GM19452 (cell line): ENCODE results near the gene ADAR.
A peak's percentile ranks its signal among the peaks of the same experiment; 100 is the strongest.
"Not testable (repeated sequence)": the region's sequence is repeated elsewhere in the genome, so short reads cannot be mapped to it uniquely, and the experiment has no call there.

Experiments
- ATAC-seq: cut with Tn5 transposase; IDR thresholded peaks from one replicate; pipeline ENCODE4 v1.9.1; 2021; ENCODE audit not compliant: unreplicated experiment

Gene ADAR, protein sequence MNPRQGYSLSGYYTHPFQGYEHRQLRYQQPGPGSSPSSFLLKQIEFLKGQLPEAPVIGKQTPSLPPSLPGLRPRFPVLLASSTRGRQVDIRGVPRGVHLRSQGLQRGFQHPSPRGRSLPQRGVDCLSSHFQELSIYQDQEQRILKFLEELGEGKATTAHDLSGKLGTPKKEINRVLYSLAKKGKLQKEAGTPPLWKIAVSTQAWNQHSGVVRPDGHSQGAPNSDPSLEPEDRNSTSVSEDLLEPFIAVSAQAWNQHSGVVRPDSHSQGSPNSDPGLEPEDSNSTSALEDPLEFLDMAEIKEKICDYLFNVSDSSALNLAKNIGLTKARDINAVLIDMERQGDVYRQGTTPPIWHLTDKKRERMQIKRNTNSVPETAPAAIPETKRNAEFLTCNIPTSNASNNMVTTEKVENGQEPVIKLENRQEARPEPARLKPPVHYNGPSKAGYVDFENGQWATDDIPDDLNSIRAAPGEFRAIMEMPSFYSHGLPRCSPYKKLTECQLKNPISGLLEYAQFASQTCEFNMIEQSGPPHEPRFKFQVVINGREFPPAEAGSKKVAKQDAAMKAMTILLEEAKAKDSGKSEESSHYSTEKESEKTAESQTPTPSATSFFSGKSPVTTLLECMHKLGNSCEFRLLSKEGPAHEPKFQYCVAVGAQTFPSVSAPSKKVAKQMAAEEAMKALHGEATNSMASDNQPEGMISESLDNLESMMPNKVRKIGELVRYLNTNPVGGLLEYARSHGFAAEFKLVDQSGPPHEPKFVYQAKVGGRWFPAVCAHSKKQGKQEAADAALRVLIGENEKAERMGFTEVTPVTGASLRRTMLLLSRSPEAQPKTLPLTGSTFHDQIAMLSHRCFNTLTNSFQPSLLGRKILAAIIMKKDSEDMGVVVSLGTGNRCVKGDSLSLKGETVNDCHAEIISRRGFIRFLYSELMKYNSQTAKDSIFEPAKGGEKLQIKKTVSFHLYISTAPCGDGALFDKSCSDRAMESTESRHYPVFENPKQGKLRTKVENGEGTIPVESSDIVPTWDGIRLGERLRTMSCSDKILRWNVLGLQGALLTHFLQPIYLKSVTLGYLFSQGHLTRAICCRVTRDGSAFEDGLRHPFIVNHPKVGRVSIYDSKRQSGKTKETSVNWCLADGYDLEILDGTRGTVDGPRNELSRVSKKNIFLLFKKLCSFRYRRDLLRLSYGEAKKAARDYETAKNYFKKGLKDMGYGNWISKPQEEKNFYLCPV

DNA sequence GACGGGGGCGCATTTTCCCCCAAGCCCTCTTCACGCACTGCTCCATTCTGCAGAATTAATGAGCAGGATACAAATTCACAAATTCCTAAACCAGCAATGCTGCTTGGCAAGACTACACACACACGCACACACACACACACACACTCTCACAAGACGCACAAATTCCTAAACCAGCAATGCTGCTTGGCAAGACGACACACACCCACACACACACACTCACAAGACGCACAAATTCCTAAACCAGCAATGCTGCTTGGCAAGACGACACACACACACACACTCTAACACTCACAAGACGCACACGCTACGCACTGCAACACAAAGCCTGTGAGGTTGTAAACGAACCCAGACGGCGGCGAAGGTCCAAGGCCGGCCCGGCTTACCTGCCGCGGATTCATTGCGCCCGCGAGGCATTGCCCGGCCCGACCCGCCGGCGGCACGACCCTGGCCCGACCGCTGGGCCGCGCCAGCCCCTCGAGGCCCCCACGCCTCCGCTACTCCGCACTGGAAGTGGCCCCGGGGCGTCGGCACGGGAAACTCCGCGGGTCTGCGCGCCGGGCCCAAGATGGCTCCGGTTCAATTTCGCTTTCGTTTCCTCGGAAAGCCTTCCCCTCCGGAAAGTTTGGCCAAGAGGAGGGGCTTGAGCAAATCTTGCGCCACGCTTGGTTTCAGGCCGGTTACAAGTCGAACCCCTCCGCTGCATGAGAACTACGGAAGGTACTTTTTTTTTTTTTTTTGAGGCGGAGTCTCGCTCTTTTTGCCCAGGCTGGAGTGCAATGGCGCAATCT is at the start of gene ADAR:
TSS of gene ADAR (minus strand) at position 578 of the 788 bp plus-strand sequence. CDS start at position 398, 180 bp downstream.
- peak; percentile 64 for ATAC-seq

GRCh38 chr1:154657556-154657955 is 49.6 kb upstream of the ADAR start:
- ATAC-seq, result no peak

GRCh38 chr1:154652893-154653292 is 44.9 kb upstream of the ADAR start:
- ATAC-seq, result no peak

GRCh38 chr1:154644724-154645123 is 36.7 kb upstream of the ADAR start:
- not testable (repeated sequence) for ATAC-seq

DNA sequence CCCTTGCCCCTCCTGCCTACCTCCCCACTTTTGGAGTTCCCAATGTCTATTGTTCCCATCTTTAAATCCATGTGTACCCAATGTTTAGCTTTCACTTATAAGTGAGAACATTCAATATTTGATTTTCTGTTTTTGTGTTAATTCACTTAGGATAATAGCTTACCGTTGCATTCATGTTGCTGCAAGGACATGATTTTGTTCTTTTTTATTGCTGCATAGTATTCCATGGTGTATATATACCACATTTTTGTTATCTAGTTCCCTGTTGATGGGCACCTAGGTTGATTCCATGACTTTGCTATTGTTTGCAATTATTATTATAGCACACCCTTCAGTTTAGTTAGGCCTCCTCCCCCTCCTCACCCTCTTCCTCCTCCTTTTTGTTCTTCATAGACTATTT is 33.5 kb upstream of the ADAR start:
- no peak for ATAC-seq

DNA sequence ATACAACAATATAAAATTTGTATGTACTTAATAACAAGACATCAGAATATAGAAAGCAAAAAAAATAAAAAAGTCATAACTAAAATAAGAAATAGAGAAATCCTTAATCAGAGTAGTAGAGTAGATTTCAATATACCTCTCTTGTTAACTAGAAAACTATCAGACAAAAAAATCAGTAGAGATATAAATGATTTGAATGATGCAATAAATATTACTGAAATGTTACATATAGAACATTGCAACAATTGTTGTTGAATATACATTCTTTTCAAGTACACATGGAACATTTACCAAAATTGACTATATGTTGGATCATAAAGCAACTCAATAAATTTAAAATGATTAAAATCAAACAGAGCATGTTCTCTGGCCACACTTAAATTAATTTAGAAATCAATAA is 31.9 kb upstream of the ADAR start:
- ATAC-seq, result no peak

DNA sequence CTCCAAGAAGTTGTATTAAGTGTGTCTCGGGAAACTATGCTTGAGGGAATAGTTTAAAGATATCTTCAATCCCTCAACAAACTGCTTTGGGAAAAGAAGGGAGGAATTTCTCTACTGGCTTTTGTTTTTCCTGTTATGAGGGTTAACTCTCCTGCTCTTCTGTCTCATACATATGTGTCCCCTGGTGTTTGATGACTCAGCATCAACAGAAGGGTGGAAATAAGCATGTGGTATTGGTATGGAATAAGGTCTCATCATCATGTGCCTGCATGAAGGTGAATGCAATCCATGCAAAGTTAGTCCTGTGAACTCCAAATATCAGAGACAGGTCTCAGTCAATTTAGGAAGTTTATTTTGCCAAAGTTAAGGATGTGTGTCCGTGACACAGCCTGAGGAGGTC is 27.2 kb upstream of the ADAR start:
- no peak for ATAC-seq

- no peak for ATAC-seq
These were observed 21.7 kb upstream of the ADAR start for GRCh38 chr1:154629675-154630073.

- no peak for ATAC-seq
These were observed 21.2 kb upstream of the ADAR start for GRCh38 chr1:154629061-154629674.

GRCh38 chr1:154628121-154628405 is 20.1 kb upstream of the ADAR start:
- peak; percentile 19 for ATAC-seq

DNA sequence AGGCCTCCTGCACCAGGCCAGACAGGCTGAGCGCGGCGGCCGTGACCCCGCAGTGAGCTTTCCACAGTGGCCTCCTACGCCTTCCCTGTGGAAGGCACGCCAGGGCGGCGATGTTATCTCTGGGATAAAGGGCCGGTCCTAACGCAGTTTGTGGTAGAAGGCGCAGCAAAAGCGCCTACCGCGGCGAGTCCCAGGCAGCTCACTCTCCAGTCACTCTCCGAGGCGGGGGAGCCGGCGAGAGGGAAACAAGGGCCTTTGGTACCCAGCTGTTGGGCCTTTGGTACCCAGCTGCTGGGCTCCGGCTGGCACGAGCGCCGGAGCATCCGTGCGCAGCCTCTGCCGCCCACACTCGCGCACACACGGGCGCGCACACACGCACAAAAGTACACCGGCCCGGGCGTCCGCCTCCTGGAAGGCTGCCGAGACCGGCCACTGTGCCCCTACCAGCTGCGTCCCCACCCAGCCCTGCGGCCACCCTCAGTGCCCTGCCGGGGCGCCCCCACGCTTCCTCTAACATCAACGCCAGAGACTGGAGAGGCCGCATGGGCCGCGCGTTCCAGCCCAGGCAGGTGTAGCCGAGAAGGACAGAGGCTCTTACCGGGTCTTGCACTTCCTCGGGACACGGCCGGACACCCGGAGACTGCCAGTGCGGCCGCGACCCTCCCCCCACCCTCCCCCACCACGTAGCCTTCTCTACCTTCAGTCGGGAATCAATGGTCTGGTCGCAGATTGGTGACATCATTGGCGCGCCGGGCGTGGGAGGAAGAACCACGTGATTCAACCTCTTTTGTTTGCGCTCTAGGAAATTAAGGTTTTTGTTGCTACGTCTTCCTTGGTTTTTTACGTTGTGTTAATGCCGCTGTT is 19.5 kb upstream of the ADAR start:
- peak; percentile 45 for ATAC-seq

DNA sequence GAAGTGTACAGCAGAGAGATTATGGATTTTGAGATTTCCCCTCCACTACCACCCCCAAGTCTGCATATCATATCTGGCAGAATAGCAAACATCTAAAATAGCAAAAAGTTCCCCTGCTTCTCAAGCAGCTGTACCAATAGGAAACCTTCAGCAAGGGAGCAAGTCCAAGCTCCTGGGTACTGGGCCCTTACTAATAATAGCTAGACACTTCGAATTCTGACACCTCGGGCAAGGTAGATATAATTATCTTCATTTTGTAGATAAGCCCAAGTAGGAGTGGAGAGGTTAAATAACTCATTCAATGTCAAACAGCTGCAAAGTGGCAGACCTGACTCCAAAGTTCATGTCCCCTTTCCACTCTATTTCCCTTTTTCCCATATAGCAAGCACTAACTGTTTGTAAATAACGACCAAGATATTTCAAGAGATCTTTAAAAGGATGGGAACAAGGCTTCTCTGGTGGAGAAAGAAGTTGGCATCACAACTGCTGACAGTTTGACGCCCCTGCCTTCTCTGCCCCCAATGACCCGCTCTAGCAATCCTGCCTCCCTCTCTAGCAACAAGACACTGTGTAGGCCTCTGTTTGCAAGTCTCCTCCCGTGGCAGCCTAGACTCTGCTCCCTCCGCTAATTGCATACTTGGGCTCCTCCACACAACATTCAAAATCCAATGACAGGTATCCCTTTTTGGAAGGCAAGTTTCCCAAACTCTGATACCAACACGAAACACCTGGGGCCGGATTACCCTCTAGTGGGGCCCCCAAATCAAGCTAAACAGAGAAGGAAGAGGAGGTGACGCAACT is 18.7 kb upstream of the ADAR start:
- ATAC-seq, result peak; percentile 15

DNA sequence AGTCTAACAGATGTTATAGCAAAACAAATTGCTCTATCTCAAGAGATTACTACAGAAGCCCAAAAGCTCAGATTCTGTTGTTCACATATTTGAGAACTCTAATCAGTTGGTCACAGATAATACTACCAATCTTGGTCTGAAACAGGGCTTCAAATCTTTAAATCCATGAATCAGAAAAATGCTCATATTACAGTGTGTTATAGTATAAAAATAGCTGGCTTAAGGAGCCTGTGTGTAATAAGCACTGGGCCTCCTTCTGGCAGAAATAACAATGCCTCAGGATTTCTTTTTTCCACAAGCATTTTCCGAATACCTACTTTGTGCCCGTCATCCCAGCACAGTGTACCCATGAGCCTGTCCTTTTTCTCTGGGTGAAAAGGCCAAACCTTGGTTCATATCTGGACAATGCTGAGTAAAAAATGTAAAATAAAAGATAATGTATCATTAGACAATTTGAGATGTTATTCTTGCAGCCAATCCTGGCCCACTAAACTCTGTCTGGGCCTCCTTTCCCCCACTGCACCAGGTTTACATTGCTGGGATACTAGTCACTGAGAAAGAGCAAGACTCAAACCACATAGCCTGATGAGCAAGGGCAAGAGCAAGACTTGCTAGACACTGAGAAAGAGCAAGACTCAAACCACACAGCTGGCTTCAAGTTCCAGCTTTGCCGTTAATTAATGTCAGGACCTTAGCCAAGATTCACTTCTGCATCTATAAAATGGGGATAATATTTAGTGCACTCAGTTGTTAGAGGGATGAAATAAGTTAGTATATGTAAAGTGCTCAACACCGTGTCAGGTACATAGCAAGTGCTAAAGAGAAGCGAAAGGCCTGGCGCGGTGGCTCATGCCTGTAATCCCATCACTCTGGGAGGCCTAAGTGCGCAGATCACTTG is 17.0 kb upstream of the ADAR start:
- ATAC-seq, result no peak

DNA sequence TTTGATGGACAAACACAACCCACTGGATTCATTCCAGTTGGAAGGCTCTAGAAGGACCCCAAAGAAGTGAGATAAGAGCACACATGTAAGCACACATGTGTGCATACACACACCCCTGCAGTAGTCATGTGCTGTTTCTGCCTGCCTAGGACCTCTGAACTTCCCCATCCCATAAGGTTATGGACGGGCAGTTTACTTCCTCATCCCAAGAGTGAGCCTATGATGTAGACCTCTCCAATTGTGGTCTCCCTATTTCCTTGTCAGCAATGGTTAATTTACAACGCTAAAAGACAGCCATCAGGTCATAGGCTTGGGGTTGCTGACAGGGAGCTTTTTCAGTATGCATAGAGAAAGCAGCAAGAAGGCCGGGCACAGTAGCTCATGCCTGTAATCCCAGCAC is 15.4 kb upstream of the ADAR start:
- ATAC-seq, result no peak

- ATAC-seq, result no peak
These were observed 14.6 kb upstream of the ADAR start for GRCh38 chr1:154622503-154623039.

DNA sequence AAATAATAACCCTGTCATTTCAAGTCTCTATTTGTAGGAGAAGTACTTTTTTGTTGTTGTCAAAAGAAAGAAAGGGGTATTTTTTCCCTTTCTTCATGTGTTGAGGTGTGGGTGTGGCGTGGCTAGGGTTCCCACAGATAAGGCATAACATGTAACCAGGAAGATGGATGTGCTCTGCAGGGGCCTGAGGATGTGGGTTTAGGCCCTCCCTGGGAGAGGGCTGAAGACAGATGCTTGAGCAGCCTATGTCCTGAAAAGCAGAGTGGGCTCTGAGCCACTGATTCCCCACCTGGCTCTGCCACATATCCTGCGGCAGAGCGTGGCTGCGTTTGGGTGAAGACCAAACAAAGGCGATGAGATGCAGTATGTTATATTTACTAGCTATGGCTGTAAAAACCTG is 13.9 kb upstream of the ADAR start:
- no peak for ATAC-seq

DNA sequence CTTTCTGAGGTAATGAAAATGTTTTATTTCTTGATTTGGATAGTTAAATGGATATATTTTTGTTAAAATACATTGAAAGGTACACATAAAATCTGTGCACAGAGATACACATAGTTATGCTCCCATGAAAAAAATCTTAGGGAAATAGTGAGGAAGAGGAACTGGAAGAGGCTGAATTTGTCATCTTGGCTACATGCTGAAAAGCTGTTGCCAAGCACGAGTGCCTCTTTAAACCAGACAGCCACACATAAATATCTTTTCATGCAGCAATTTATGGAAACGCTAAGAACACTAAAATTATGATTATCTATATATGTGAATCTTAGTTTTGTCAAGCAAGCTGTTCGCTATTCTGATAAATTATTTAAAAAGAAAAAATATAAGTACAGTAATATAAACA is 12.8 kb upstream of the ADAR start:
- ATAC-seq, result no peak
